Right lobe of liver (tissue), 6 donors: ENCODE data around the gene CACFD1. TPM values are rescaled to one million over a fixed set of nuclear protein-coding genes. Genes with fewer than 3 reads are reported as not detected.

ENCODE experiments used
- ATAC-seq, 4 donors: fragments of 200-7000 bp; cut with Tn5 transposase; one replicate each; pipeline ENCODE4 v1.9.1; 2020; ENCODE audit warnings: mild to moderate bottlenecking in 4 of 4, moderate library complexity in 4 of 4
- DNase-seq, 3 donors: peaks; one replicate each; pipeline ENCODE4 v3.0.0-alpha.2; 2020
- H3K27ac ChIP-seq, 3 donors: fragments of 200-600 bp; one replicate each; pipeline ENCODE4 v1.8.0; 2022
- H3K27me3 ChIP-seq, 2 donors: fragments of 200-600 bp; one replicate each; pipeline ENCODE4 v1.8.0; 2022
- H3K36me3 ChIP-seq, 4 donors: fragments of 200-600 bp; sonication (generic) in 1 of 4; one replicate each; pipeline versions ENCODE4 v1.5.1 to v1.8.0; 2017 to 2022; ENCODE audit warnings: control low read depth in 1 of 4
- H3K4me1 ChIP-seq, 4 donors: fragments of 200-600 bp; sonication (generic) in 1 of 4; one replicate each; pipeline versions ENCODE4 v1.5.1 to v1.8.0; 2017 to 2022; ENCODE audit warnings: control low read depth in 1 of 4
- H3K4me3 ChIP-seq, 3 donors: fragments of 200-600 bp; one replicate each; pipeline ENCODE4 v1.8.0; 2022
- H3K9me3 ChIP-seq, 4 donors: fragments of 200-600 bp; sonication (generic) in 1 of 4; one replicate each; pipeline versions ENCODE4 v1.5.1 to v1.8.0; 2017 to 2022; ENCODE audit warnings: control low read depth in 1 of 4
- CTCF ChIP-seq, 4 donors: fragments of 200-600 bp in 3 of 4; fragments of 450-650 bp in 1 of 4; IDR thresholded peaks; one replicate each; pipeline versions ENCODE4 v1.5.1 to v1.8.0; 2016 to 2022; ENCODE audit warnings: antibody characterized with exemption in 4 of 4, mild to moderate bottlenecking in 2 of 4
- POLR2A ChIP-seq: fragments of 450-650 bp; IDR thresholded peaks from one replicate; pipeline ENCODE4 v1.6.1; 2017; ENCODE audit warnings: antibody characterized with exemption, mild to moderate bottlenecking
- WGBS: methylation state at CpG from one replicate; pipeline ENCODE4 v1.1.6; 2018; ENCODE audit warnings: low coverage, low lambda C conversion rate; ENCODE audit not compliant: insufficient coverage; ENCODE audit errors: missing lambda C conversion rate; 5-methylcytosine and 5-hydroxymethylcytosine counted together
- intact Hi-C, 2 donors: fragments of 100-400 bp; cut with DNase I; formaldehyde crosslinking; loops; one replicate each; pipeline versions ENCODE4 v1.11.2 to v1.14.1; 2022
- total RNA-seq, 6 experiments: library from RNA; depleted of rRNA in 2 of 6; stranded (reverse); fragments of >200 nt in 2 of 6; fragmentation: NEBNext Ultra II Directional in 3 of 6; extraction: Animal tissue kit (Norgen Biotek cat#: 25700) in 3 of 6; gene quantifications; one replicate each; pipeline versions ENCODE4 v1.1.0 to v1.2.4, GENCODE V29; 2016 to 2023
- donor health status: DM: no; HTN: yes; CAD: no.
- donor health status: DM: no; HTN: no; CAD: no.
- donor health status: DM: no; HTN: no; CAD: no.
- donor health status: DM: no; HTN: yes; CAD: no.
- donor health status: DM: no; HTN: yes; CAD: no.

The CACFD1 gene
- total RNA-seq, 6 experiments from 2014 or later = 23.5 to 39.8 (median 32.9) TPM

- Histone ChIP-seq H3K4me3 (no peak overlapping the region), H3K27me3 (no peaks in the 10 kb centered on the region), H3K4me1 (peaks cover 0 to 22% (median 6%) of the 10 kb centered on the region in 4 donors), H3K36me3 (no peaks in the 10 kb centered on the region), H3K9me3 (no peaks in the 10 kb centered on the region), H3K27ac (no peak overlapping the region)
- ATAC-seq = no peak
- DNase-seq = no peak
- no CpG with 5 or more reads among the region's 11 CpGs for WGBS
- intact Hi-C loops = no loop called here
- no peak for TF ChIP-seq POLR2A
- TF ChIP-seq CTCF (IDR thresholded peaks at IDR 0.05) = no peak
Measured at GRCh38 chr9:133457748-133458147, 2.0 kb upstream of the CACFD1 start.

DNA sequence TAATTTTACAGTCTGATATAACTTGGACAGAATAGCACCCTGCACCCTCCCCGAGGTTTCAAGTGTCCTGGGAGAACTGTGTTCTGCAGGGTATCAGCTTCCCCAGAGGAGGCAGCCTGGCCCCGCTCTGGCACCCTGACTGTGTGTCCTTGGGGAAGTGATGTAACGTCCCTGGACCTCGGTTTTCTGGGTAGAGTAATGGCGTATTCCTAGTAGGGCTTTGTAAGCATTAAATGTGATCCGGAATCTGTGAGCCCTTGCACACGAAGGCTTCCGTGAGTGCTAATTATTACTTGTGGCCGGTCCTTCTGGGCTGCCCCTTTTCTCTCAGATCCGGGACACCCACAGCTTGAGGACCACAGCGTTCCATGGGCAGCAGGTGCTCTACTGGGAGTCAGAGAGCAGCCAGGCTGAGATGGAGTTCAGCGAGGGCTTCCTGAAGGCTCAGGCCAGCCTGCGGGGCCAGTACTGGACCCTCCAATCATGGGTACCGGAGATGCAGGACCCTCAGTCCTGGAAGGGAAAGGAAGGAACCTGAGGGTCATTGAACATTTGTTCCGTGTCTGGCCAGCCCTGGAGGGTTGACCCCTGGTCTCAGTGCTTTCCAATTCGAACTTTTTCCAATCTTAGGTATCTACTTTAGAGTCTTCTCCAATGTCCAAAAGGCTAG, 1.0 kb upstream of the CACFD1 start:
- intact Hi-C loops = no loop called here
- H3K27ac ChIP-seq = peak overlapping the region in 1 of 3 donors; percentile 98
- H3K9me3 ChIP-seq = no peaks in the 10 kb centered on the region
- peaks cover 0 to 22% (median 6%) of the 10 kb centered on the region in 4 donors for H3K4me1 ChIP-seq
- DNase-seq = peak in 1 of 3 donors; percentile 51
- H3K27me3 ChIP-seq = no peaks in the 10 kb centered on the region
- no peak for ATAC-seq
- WGBS = 74% methylated on average over 4 of the region's 16 CpGs
- peak overlapping the region in 1 of 3 donors; percentile 79 for H3K4me3 ChIP-seq
- TF ChIP-seq CTCF (IDR thresholded peaks at IDR 0.05) (no peak), POLR2A (no peak)
- no peaks in the 10 kb centered on the region for H3K36me3 ChIP-seq

DNA sequence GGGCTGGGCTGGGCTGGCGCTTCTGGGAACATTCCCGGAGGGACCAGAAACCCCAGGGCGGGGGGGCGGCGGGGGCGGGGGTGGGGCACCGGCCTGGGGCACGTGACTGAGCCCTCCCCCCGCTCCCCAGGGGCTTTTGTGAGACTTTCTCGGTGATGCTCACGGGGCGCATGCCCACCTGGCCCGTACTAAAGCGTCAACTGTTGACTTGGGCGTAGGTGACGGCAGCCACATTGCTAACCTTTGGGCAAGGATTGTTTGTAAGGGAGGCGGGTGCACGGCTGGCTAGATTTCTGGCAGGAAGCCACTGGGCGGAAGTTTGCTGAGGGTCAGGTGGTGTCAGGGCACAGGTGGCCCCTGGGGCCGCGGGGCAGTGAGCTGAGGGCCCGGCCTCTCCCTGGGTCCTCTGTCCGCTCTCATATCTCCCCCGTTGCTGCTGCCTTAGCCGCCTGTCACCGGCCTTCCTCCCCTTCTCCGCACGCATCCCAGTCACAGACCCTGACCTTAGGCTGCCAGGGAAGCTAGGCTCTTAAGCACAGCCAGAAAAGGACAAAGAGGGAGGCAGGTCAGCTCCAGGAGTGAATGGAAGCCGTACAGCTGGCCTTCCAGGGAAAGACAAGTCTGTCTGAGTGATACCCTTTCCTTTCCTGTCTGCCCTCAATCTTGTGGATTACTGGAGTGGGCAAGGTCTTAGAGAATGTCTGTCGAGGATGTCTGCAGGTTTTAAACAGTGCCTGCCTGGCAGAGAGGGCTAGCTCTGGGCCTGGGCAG, 812 bp downstream of the CACFD1 start:
- peaks cover 0 to 22% (median 6%) of the 10 kb centered on the region in 4 donors for H3K4me1 ChIP-seq
- no peaks in the 10 kb centered on the region for H3K9me3 ChIP-seq
- H3K27me3 ChIP-seq = no peaks in the 10 kb centered on the region
- peak overlapping the region; percentile 79 to 99 (median 98) for H3K27ac ChIP-seq
- WGBS = 9% methylated on average over 14 of the region's 30 CpGs
- intact Hi-C loops = no loop called here
- peak; percentile 57 to 71 (median 64) for ATAC-seq
- peak; percentile 90 to 96 (median 95) for DNase-seq
- TF ChIP-seq POLR2A = peak; percentile 76
- TF ChIP-seq CTCF (IDR thresholded peaks at IDR 0.05) = no peak
- peak overlapping the region; percentile 43 to 79 (median 72) for H3K4me3 ChIP-seq
- H3K36me3 ChIP-seq = peaks cover 0 to 7% (median under 1%) of the 10 kb centered on the region in 4 donors

DNA sequence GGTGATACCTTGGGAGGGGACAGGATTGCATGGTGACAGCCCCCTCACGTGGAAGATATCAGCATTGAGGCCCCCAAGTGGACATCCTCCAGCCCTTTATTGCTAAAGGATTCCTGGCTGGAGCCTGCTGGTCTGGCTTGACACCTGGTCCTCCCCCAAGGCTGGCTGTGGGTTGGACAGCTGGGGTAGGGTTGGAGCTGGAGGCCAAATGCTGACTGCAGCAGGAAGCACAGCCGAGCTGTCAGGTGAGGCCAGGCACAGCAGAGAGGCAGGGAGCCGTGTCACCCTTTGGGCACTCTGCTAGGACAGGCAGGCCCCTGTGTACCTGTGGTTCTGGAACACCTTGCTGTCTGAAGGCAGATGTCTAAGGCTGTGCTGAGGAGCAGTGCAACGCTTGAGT, 2.2 kb downstream of the CACFD1 start:
- Histone ChIP-seq H3K4me1 (peaks cover 0 to 22% (median 6%) of the 10 kb centered on the region in 4 donors), H3K27ac (peak overlapping the region in 1 of 3 donors; percentile 98), H3K36me3 (peaks cover 0 to 18% (median 6%) of the 10 kb centered on the region in 4 donors), H3K27me3 (no peaks in the 10 kb centered on the region), H3K9me3 (no peaks in the 10 kb centered on the region), H3K4me3 (no peak overlapping the region)
- peak in 2 of 3 donors; percentile 75 to 84 for DNase-seq
- intact Hi-C loops = no loop called here
- no peak for TF ChIP-seq CTCF (IDR thresholded peaks at IDR 0.05)
- no peak for TF ChIP-seq POLR2A
- peak in 1 of 4 donors; percentile 12 for ATAC-seq
- no CpG with 5 or more reads among the region's 4 CpGs for WGBS
